AG09309 (cell line): Measurements from ENCODE around the gene PCDH8.
A peak's percentile ranks its signal among the peaks of the same experiment; 100 is the strongest.

ENCODE experiments used
- DNase-seq: peaks from one replicate; pipeline ENCODE4 v3.0.0-alpha.2; 2010; ENCODE audit warnings: low read depth
- H3K4me3 ChIP-seq: 2 replicates; pipeline ENCODE4 v1.5.1; 2011; ENCODE audit warnings: mild to moderate bottlenecking, low read depth, low read length, moderate library complexity; ENCODE audit not compliant: control insufficient read depth
- TF ChIP-seq, protein P1 (sequence below): IDR thresholded peaks from 2 replicates; pipeline ENCODE4 v1.5.1; 2011; ENCODE audit warnings: mild to moderate bottlenecking, low read depth, low read length, inconsistent platforms; ENCODE audit not compliant: insufficient read depth, control insufficient read depth; ENCODE audit errors: missing control alignments

Gene PCDH8

DNA sequence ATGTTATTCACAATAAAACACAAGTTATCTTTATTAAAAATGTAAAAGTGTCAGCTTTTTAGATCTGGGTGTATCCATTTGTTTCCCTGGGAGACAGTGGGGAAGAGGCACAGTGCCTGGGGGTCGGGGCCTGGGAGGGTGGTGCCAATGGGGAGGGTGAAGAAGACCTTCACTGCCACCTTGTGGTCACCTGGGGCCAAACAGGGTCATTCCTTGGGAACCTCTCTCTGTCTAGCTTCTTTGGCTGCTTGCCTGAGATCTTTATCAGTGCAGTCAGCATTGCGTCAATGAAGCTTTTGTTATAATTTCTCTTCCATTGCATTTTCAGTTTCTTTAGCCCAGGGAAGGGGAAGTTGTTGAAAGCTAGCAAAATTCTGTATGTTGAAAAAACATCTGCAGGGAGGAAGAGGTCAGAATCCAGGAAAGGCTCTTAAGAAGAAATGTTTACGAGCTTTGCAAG lies 39.1 kb downstream of the PCDH8 start:
- TF ChIP-seq, protein P1, sequence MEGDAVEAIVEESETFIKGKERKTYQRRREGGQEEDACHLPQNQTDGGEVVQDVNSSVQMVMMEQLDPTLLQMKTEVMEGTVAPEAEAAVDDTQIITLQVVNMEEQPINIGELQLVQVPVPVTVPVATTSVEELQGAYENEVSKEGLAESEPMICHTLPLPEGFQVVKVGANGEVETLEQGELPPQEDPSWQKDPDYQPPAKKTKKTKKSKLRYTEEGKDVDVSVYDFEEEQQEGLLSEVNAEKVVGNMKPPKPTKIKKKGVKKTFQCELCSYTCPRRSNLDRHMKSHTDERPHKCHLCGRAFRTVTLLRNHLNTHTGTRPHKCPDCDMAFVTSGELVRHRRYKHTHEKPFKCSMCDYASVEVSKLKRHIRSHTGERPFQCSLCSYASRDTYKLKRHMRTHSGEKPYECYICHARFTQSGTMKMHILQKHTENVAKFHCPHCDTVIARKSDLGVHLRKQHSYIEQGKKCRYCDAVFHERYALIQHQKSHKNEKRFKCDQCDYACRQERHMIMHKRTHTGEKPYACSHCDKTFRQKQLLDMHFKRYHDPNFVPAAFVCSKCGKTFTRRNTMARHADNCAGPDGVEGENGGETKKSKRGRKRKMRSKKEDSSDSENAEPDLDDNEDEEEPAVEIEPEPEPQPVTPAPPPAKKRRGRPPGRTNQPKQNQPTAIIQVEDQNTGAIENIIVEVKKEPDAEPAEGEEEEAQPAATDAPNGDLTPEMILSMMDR: peak; percentile 26
- DNase-seq: peak; percentile 1
- H3K4me3 ChIP-seq: no peak overlapping the region

- DNase-seq: no peak
Observed at GRCh38 chr13:52808842-52809219, 39.6 kb downstream of the PCDH8 start.

GRCh38 chr13:52806029-52806428 lies 42.4 kb downstream of the PCDH8 start:
- H3K4me3 ChIP-seq: no peak overlapping the region
- TF ChIP-seq, protein P1: no peak
- no peak for DNase-seq

More at GRCh38 chr13:52808842-52809219, 39.6 kb downstream of the PCDH8 start:
- TF ChIP-seq, protein P1: no peak
- no peak overlapping the region for H3K4me3 ChIP-seq

DNA sequence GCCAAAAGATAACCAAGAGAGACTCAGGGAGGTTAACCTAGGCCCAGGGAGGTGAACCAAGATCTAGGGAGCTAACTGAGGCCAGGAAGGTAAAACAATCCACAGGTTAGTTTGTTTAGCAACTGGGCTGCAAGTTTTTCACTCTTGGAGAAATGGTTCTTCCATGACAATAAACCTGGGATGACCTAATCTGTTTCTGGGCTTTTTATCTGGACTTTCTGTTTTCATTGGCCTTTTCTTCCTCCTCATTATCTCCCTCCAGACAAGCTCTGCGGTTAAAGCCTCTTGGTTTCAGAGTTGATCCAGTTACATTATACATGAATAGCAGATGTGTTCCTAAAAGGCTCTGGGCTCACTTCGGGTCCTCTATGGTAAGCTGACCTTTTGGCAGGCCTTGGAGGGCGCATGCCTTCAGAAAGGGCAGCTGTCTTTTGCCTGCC lies 44.2 kb downstream of the PCDH8 start:
- no peak overlapping the region for H3K4me3 ChIP-seq
- no peak for DNase-seq
- TF ChIP-seq, protein P1: no peak

DNA sequence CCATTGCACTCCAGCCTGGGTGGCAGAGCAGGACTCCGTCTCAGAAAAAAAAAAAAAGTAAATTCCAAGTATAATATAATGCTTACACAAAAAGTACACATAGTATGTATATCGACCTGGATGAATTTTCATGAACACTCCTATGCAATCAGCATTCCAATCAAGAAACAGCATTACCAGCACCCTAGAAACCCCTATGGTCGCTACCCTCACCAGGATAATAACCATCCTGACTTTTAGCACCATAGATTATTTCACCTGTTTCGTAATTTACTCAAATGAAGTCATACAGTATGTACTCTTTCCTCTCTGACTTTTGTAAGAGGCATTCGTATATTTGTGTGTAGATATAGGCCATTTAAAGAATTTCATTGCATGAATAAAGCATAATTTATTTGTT lies 47.6 kb downstream of the PCDH8 start:
- H3K4me3 ChIP-seq: no peak overlapping the region
- no peak for DNase-seq
- TF ChIP-seq, protein P1: no peak

DNA sequence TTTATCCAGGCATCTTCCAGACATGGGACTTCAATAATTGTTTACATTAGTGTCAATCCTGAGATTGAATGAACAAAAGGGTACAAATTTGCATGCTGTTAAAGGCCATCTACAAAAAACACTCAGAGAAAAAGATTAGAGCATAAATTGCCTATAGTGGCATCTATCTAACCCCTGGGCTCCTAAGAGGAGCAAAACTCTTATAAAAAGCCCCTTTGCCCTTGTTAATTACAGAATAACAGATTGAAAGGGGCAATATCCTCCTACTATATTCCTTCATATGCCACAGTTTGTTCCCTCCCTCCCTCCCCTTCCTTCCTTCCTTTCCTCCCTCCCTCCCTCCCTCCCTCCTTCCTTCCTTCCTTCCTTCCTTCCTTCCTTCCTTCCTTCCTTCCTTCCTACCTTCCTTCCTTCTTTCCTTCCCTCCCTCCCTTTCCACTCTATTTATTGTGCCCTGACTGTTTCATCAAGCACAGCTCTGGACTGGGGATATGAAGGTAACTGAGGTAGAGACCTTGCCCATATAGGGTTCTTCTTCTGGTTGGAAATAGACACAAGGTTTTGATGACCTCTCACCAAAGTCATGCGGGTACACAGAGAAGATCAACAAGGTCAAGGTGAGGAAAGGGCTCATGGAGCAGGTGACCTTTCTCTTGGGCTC lies 49.5 kb downstream of the PCDH8 start:
- DNase-seq: no peak
- TF ChIP-seq, protein P1: no peak
- H3K4me3 ChIP-seq: no peak overlapping the region

DNA sequence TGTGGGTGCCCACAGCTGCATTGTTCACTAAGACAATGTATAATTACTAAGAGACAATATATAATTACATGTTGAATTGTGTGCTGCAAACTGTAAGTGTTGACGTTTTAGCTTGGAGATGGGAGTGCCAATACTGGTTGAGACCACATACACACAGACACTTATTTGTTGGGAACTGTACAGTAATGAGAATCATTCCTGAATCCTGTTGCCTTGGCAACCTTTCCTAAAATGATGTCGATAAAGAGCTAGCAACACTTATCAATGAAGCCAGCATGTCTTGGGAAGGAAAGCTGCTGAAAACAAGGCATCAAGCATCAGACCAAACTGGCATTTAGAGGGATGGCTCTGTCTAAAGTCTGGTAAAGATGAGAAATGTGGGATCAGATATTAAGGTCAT lies 51.3 kb downstream of the PCDH8 start:
- DNase-seq: no peak
- TF ChIP-seq, protein P1: no peak
- H3K4me3 ChIP-seq: no peak overlapping the region
